Measurements from ENCODE around the gene ADGRG6.

The ADGRG6 gene

GRCh38 chr6:142412658-142413057, 110.9 kb downstream of the ADGRG6 start:
- Histone ChIP-seq H2AFZ (ENCODE audit: low read length) (no peak overlapping the region), H3K9ac (ENCODE audit: low read length) (no peak overlapping the region), H3F3A (ENCODE audit: insufficient read depth, low read length) (no peaks in the 10 kb centered on the region), H3K9me2 (replicated peaks; ENCODE audit: insufficient read depth, low read length) (no peaks in the 10 kb centered on the region), H3K36me3 (replicated peaks; ENCODE audit: insufficient read depth, low read length) (no peaks in the 10 kb centered on the region), H3K79me2 (ENCODE audit: low read length) (no peaks in the 10 kb centered on the region), H3K4me2 (ENCODE audit: low read depth, low read length) (no peak overlapping the region), H3K4me1 (ENCODE audit: low read length) (no peaks in the 10 kb centered on the region), H3K27me3 (replicated peaks; ENCODE audit: insufficient read depth, low read length) (no peaks in the 10 kb centered on the region), H4K20me1 (ENCODE audit: insufficient read depth, low read length) (no peaks in the 10 kb centered on the region), H3K9me3 (replicated peaks; ENCODE audit: insufficient read depth, low read length) (no peaks in the 10 kb centered on the region), H3K4me3 (ENCODE audit: low read length) (no peak overlapping the region), H3K27ac (ENCODE audit: low read length) (no peak overlapping the region)
- TF ChIP-seq CTCF (IDR thresholded peaks at IDR 0.05; ENCODE audit: low read length) (no peak), EZH2 (optimal IDR thresholded peaks at IDR 0.05; ENCODE audit: low read depth, low read length) (no peak), EZH2phosphoT487 (IDR thresholded peaks at IDR 0.05; ENCODE audit: low read length) (no peak)
- no peak for DNase-seq

- Histone ChIP-seq H3F3A (ENCODE audit: insufficient read depth, low read length) (no peaks in the 10 kb centered on the region), H3K9ac (ENCODE audit: low read length) (no peak overlapping the region), H3K4me1 (ENCODE audit: low read length) (no peaks in the 10 kb centered on the region), H3K4me2 (ENCODE audit: low read depth, low read length) (no peak overlapping the region), H4K20me1 (ENCODE audit: insufficient read depth, low read length) (no peaks in the 10 kb centered on the region), H3K4me3 (ENCODE audit: low read length) (no peak overlapping the region), H3K9me2 (replicated peaks; ENCODE audit: insufficient read depth, low read length) (no peaks in the 10 kb centered on the region), H3K27ac (ENCODE audit: low read length) (no peak overlapping the region), H3K9me3 (replicated peaks; ENCODE audit: insufficient read depth, low read length) (no peaks in the 10 kb centered on the region), H3K36me3 (replicated peaks; ENCODE audit: insufficient read depth, low read length) (no peaks in the 10 kb centered on the region), H3K27me3 (replicated peaks; ENCODE audit: insufficient read depth, low read length) (no peaks in the 10 kb centered on the region), H3K79me2 (ENCODE audit: low read length) (no peaks in the 10 kb centered on the region), H2AFZ (ENCODE audit: low read length) (no peak overlapping the region)
- DNase-seq, result no peak
- no peak for TF ChIP-seq EZH2 (optimal IDR thresholded peaks at IDR 0.05; ENCODE audit: low read depth, low read length)
- no peak for TF ChIP-seq CTCF (IDR thresholded peaks at IDR 0.05; ENCODE audit: low read length)
- no peak for TF ChIP-seq EZH2phosphoT487 (IDR thresholded peaks at IDR 0.05; ENCODE audit: low read length)
These were observed 111.3 kb downstream of the ADGRG6 start for GRCh38 chr6:142413111-142413510.

GRCh38 chr6:142414462-142415250, 112.8 kb downstream of the ADGRG6 start:
- no peak overlapping the region for H2AFZ ChIP-seq (ENCODE audit: low read length)
- H3K79me2 ChIP-seq (ENCODE audit: low read length), result no peaks in the 10 kb centered on the region
- no peaks in the 10 kb centered on the region for H3K9me2 ChIP-seq (replicated peaks; ENCODE audit: insufficient read depth, low read length)
- H4K20me1 ChIP-seq (ENCODE audit: insufficient read depth, low read length), result no peaks in the 10 kb centered on the region
- H3K27me3 ChIP-seq (replicated peaks; ENCODE audit: insufficient read depth, low read length), result no peaks in the 10 kb centered on the region
- no peak for TF ChIP-seq EZH2phosphoT487 (IDR thresholded peaks at IDR 0.05; ENCODE audit: low read length)
- TF ChIP-seq CTCF (IDR thresholded peaks at IDR 0.05; ENCODE audit: low read length), result no peak
- TF ChIP-seq EZH2 (optimal IDR thresholded peaks at IDR 0.05; ENCODE audit: low read depth, low read length), result no peak
- no peaks in the 10 kb centered on the region for H3K36me3 ChIP-seq (replicated peaks; ENCODE audit: insufficient read depth, low read length)
- H3K4me3 ChIP-seq (ENCODE audit: low read length), result no peak overlapping the region
- no peaks in the 10 kb centered on the region for H3K9me3 ChIP-seq (replicated peaks; ENCODE audit: insufficient read depth, low read length)
- no peak overlapping the region for H3K27ac ChIP-seq (ENCODE audit: low read length)
- no peaks in the 10 kb centered on the region for H3F3A ChIP-seq (ENCODE audit: insufficient read depth, low read length)
- no peaks in the 10 kb centered on the region for H3K4me1 ChIP-seq (ENCODE audit: low read length)
- H3K9ac ChIP-seq (ENCODE audit: low read length), result no peak overlapping the region
- no peak overlapping the region for H3K4me2 ChIP-seq (ENCODE audit: low read depth, low read length)
- DNase-seq, result no peak

Data from MM.1S (cell line).